ENCODE data around the gene EXD3.
A peak's percentile ranks its signal among the peaks of the same experiment; 100 is the strongest.

- TF ChIP-seq CTCF (IDR thresholded peaks at IDR 0.05) (peak in 3 of 4 experiments; percentile 10 to 61 (median 40)), POLR2A (IDR thresholded peaks at IDR 0.05) (no peak)
Measured at GRCh38 chr9:137319011-137319738, 103.8 kb downstream of the EXD3 start.
